Fibroblast of peridontal ligament (primary cell): ENCODE data around the gene PABPN1L.

ENCODE experiments used
- DNase-seq: peaks from one replicate; pipeline ENCODE4 v3.0.0-alpha.2; 2010; ENCODE audit errors: extremely low read depth

PABPN1L gene

GRCh38 chr16:88866151-88866920 is at the start of gene PABPN1L:
TSS of gene PABPN1L (minus strand) at chr16:88866660. CDS start at chr16:88866606, 54 bp downstream.
- no peak for DNase-seq

GRCh38 chr16:88915639-88916327 is 49.3 kb upstream of the PABPN1L start:
- DNase-seq, result no peak

GRCh38 chr16:88914750-88915368 is 48.4 kb upstream of the PABPN1L start:
- DNase-seq, result peak; percentile 89

- no peak for DNase-seq
These were observed 47.4 kb upstream of the PABPN1L start for GRCh38 chr16:88913870-88914269.

- no peak for DNase-seq
These were observed 46.6 kb upstream of the PABPN1L start for GRCh38 chr16:88913001-88913612.

- DNase-seq, result no peak
These were observed 46.1 kb upstream of the PABPN1L start for GRCh38 chr16:88912556-88912955.

GRCh38 chr16:88911946-88912310 is 45.5 kb upstream of the PABPN1L start:
- no peak for DNase-seq

- DNase-seq, result no peak
These were observed 44.9 kb upstream of the PABPN1L start for GRCh38 chr16:88911136-88911945.

GRCh38 chr16:88910284-88911135 is 44.0 kb upstream of the PABPN1L start:
- no peak for DNase-seq

- DNase-seq, result no peak
These were observed 43.2 kb upstream of the PABPN1L start for GRCh38 chr16:88909431-88910210.

- no peak for DNase-seq
These were observed 41.8 kb upstream of the PABPN1L start for GRCh38 chr16:88908307-88908706.

GRCh38 chr16:88907768-88908167 is 41.3 kb upstream of the PABPN1L start:
- no peak for DNase-seq

- no peak for DNase-seq
These were observed 40.2 kb upstream of the PABPN1L start for GRCh38 chr16:88906535-88907105.

- no peak for DNase-seq
These were observed 39.6 kb upstream of the PABPN1L start for GRCh38 chr16:88906020-88906419.

- DNase-seq, result no peak
These were observed 39.1 kb upstream of the PABPN1L start for GRCh38 chr16:88905563-88905962.

GRCh38 chr16:88904676-88905365 is 38.4 kb upstream of the PABPN1L start:
- DNase-seq, result no peak

GRCh38 chr16:88903267-88903666 is 36.8 kb upstream of the PABPN1L start:
- DNase-seq, result no peak

GRCh38 chr16:88902744-88903143 is 36.3 kb upstream of the PABPN1L start:
- DNase-seq, result no peak
